ENCODE data around the gene GLYATL3.
A peak's percentile ranks its signal among the peaks of the same experiment; 100 is the strongest.

The GLYATL3 gene

GRCh38 chr6:49548613-49549304, 49.0 kb downstream of the GLYATL3 start:
- no peak for DNase-seq

GRCh38 chr6:49549691-49550491, 50.2 kb downstream of the GLYATL3 start:
- no peak for DNase-seq

- DNase-seq: peak; percentile 10 to 48
Observed at GRCh38 chr6:49550492-49551077, 50.9 kb downstream of the GLYATL3 start, which contains the start of gene C6orf141. TSS of gene C6orf141 (plus strand) at chr6:49550668. CDS start at chr6:49550793, 125 bp downstream.

- DNase-seq: no peak
Observed at GRCh38 chr6:49551078-49551865, 51.5 kb downstream of the GLYATL3 start.

GRCh38 chr6:49551866-49552129, 52.1 kb downstream of the GLYATL3 start:
- no peak for DNase-seq

- DNase-seq: no peak
Observed at GRCh38 chr6:49552596-49552995, 52.9 kb downstream of the GLYATL3 start.

GRCh38 chr6:49553384-49553783, 53.7 kb downstream of the GLYATL3 start:
- DNase-seq: no peak

- DNase-seq: no peak
Observed at GRCh38 chr6:49555951-49556350, 56.2 kb downstream of the GLYATL3 start.

GRCh38 chr6:49556429-49556837, 56.7 kb downstream of the GLYATL3 start:
- no peak for DNase-seq

- DNase-seq: no peak
Observed at GRCh38 chr6:49557177-49557576, 57.5 kb downstream of the GLYATL3 start.

GRCh38 chr6:49558238-49558637, 58.5 kb downstream of the GLYATL3 start:
- DNase-seq: no peak

- no peak for DNase-seq
Observed at GRCh38 chr6:49563006-49563886, 63.5 kb downstream of the GLYATL3 start.

- DNase-seq: no peak
Observed at GRCh38 chr6:49564552-49564951, 64.8 kb downstream of the GLYATL3 start.

GRCh38 chr6:49565261-49565660, 65.5 kb downstream of the GLYATL3 start:
- no peak for DNase-seq

GRCh38 chr6:49565855-49566254, 66.1 kb downstream of the GLYATL3 start:
- no peak for DNase-seq

GRCh38 chr6:49570474-49571079, 70.9 kb downstream of the GLYATL3 start:
- no peak for DNase-seq

- DNase-seq: no peak
Observed at GRCh38 chr6:49576618-49577017, 76.9 kb downstream of the GLYATL3 start.

Data from NCI-H1930 (cell line).